Brain microvascular endothelial cell (primary cell): ENCODE data around the gene PIP5KL1.

ENCODE experiments used
- DNase-seq: peaks from one replicate; pipeline ENCODE4 v3.0.0-alpha.2; 2020
- H3K27ac ChIP-seq: fragments of 250-450 bp; sonication (Bioruptor Pico); 2 replicates; pipeline ENCODE4 v1.5.1; 2020; ENCODE audit warnings: mild to moderate bottlenecking, moderate library complexity
- H3K27me3 ChIP-seq: fragments of 250-450 bp; sonication (Bioruptor Pico); replicated peaks from 2 replicates; pipeline ENCODE4 v1.5.1; 2020; ENCODE audit warnings: mild to moderate bottlenecking
- H3K36me3 ChIP-seq: fragments of 250-450 bp; sonication (Bioruptor Pico); replicated peaks from 2 replicates; pipeline ENCODE4 v1.5.1; 2020; ENCODE audit warnings: mild to moderate bottlenecking
- H3K4me3 ChIP-seq: 2 replicates; pipeline ENCODE4 v1.5.1; 2011; ENCODE audit warnings: low read depth, mild to moderate bottlenecking, control low read depth, low read length, moderate library complexity
- in situ Hi-C: cut with HindIII; loops from 2 replicates; pipeline ENCODE4 v1.10.0; 2017; ENCODE audit warnings: low sequenced_read_pairs, low pct_ligation_motif_present
- TF ChIP-seq, protein P1 (sequence below): IDR thresholded peaks from 2 replicates; pipeline ENCODE4 v1.5.1; 2011; ENCODE audit warnings: low read depth, mild to moderate bottlenecking, moderate library complexity, low read length, control low read depth, inconsistent platforms; ENCODE audit errors: missing control alignments

The PIP5KL1 gene

DNA sequence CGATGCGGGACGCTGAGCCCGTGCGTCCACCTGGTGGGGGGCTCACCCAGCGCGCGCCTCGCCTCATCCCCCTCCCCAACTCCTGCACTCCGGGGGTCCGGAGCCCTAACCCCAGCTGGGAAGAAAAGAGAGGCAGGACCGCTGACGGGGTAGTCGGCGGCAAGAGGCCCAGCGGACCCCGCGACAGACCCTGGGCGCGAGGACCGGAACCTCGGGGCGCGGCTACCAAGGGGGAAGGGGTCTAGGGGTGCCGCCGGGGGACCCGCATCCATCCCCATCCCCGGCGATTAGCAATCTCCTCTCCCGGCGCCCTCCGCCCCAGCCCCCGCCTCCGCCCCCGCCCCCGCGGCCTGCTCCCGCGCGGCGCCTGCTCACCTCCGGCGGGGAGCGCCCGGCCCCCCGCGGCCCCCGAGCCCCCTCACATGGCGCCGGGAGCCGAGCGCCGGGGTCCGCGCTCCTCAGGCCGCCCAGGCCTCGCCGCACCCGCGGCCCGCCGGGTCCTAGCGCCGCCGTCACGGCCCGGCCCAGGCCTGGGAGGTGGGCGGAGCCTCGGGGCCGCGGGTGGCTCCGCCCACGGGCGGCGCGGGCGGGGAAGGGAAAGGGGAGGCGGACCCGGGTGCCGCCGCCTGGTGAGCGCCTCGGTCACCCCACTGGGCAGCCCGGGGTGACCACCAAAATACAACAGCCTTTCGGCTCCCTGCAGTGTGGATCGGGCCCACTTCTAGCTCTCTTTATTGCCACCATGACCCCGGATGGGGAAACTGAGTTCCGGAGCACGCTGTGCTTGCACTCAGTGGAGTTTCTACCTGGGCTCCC is 31.2 kb downstream of the PIP5KL1 start, which contains the start of gene ST6GALNAC6:
TSS of gene ST6GALNAC6 (minus strand) at position 476 of the 816 bp plus-strand sequence. CDS start 1,622 bp downstream, outside the sequence.
- in situ Hi-C loops = no loop called here

DNA sequence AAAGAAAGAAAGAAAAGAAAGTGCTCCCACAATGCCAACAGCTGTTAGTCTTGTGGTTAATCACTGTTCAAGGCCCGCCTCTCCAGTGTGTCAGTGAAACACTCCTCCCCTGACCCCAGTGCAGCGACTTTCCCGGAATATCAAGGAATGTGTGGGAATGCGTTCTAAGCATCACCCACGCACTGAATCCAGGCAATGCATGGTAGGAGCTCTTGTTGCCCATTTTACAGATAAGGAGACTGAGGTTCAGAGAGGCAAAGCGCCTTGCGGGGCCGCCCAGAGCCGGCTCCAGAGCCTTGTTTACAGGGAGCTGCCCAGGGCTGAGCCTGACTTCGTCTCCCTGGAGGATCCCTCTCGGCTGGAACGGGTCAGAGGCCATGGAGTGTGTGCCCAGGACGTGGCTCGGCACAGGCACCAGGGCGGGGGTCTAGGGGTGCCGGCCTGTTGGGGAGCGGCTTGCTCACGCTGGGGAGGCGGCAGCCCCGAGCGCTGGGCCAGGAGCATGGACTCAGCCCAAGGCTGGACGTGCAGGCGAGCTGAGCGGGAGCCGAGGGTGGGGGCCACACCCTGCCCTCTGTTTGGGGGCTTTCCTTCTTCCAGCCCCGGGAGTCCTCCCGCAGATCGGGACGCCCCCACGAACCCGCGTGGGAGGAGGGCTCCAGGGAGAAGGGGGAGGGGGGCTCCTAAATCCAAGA is 32.0 kb downstream of the PIP5KL1 start:
- peak; percentile 74 for DNase-seq
- TF ChIP-seq, protein P1, sequence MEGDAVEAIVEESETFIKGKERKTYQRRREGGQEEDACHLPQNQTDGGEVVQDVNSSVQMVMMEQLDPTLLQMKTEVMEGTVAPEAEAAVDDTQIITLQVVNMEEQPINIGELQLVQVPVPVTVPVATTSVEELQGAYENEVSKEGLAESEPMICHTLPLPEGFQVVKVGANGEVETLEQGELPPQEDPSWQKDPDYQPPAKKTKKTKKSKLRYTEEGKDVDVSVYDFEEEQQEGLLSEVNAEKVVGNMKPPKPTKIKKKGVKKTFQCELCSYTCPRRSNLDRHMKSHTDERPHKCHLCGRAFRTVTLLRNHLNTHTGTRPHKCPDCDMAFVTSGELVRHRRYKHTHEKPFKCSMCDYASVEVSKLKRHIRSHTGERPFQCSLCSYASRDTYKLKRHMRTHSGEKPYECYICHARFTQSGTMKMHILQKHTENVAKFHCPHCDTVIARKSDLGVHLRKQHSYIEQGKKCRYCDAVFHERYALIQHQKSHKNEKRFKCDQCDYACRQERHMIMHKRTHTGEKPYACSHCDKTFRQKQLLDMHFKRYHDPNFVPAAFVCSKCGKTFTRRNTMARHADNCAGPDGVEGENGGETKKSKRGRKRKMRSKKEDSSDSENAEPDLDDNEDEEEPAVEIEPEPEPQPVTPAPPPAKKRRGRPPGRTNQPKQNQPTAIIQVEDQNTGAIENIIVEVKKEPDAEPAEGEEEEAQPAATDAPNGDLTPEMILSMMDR = no peak
- Histone ChIP-seq H3K27ac (peak overlapping the region; percentile 77), H3K36me3 (peaks cover 26% of the 10 kb centered on the region), H3K27me3 (no peaks in the 10 kb centered on the region), H3K4me3 (peak overlapping the region; percentile 85)
- in situ Hi-C loops = no loop called here

More for the DNA sequence above, 31.2 kb downstream of the PIP5KL1 start, which contains the start of gene ST6GALNAC6:
- no peak for DNase-seq
- Histone ChIP-seq H3K27me3 (no peaks in the 10 kb centered on the region), H3K4me3 (peak within 1 kb of the TSS; percentile 85), H3K27ac (peak within 1 kb of the TSS; percentile 77), H3K36me3 (peaks cover 18% of the 10 kb centered on the region)
- TF ChIP-seq, protein P1 = no peak

GRCh38 chr9:127897193-127897692 is 33.3 kb downstream of the PIP5KL1 start:
- H3K27me3 ChIP-seq = no peaks in the 10 kb centered on the region
- TF ChIP-seq, protein P1 = no peak
- H3K36me3 ChIP-seq = peaks cover 39% of the 10 kb centered on the region
- peak; percentile 65 for DNase-seq
- peak overlapping the region; percentile 27 for H3K4me3 ChIP-seq
- peak overlapping the region; percentile 77 for H3K27ac ChIP-seq
- in situ Hi-C loops = no loop called here

- H3K4me3 ChIP-seq = peak overlapping the region; percentile 27
- TF ChIP-seq, protein P1 = no peak
- H3K36me3 ChIP-seq = peaks cover 43% of the 10 kb centered on the region
- H3K27me3 ChIP-seq = no peaks in the 10 kb centered on the region
- H3K27ac ChIP-seq = no peak overlapping the region
- DNase-seq = no peak
- in situ Hi-C loops = no loop called here
Observed at GRCh38 chr9:127896395-127897192, 34.0 kb downstream of the PIP5KL1 start.

DNA sequence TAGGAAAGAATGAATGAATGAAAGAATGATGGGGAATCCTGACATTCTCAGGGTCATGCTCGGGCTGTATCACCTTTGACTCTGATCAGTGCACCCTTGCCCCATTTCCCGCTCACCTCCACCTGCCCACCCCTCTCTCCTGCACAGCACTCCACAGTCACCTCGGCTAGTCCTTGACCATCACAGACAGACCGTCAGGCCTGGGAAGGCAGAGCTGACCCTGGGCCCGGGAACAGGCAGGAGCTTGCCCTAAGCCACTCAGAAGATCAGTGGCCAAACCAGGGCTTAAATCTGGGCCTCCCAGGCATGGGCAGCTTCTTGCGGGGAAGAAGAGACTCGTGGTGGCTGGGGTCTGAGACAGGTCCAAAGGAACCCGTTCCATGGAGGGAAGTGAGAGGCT is 34.8 kb downstream of the PIP5KL1 start:
- DNase-seq = no peak
- H3K4me3 ChIP-seq = no peak overlapping the region
- in situ Hi-C loops = no loop called here
- peaks cover 49% of the 10 kb centered on the region for H3K36me3 ChIP-seq
- TF ChIP-seq, protein P1 = no peak
- no peaks in the 10 kb centered on the region for H3K27me3 ChIP-seq
- H3K27ac ChIP-seq = no peak overlapping the region
